Cerebellar cortex (tissue), 1 donor: ENCODE data around the gene SLC32A1.

Source experiments
- DNase-seq: peaks from one replicate; pipeline ENCODE4 v3.0.0-alpha.2; 2015; ENCODE audit warnings: low spot score

The SLC32A1 gene, protein sequence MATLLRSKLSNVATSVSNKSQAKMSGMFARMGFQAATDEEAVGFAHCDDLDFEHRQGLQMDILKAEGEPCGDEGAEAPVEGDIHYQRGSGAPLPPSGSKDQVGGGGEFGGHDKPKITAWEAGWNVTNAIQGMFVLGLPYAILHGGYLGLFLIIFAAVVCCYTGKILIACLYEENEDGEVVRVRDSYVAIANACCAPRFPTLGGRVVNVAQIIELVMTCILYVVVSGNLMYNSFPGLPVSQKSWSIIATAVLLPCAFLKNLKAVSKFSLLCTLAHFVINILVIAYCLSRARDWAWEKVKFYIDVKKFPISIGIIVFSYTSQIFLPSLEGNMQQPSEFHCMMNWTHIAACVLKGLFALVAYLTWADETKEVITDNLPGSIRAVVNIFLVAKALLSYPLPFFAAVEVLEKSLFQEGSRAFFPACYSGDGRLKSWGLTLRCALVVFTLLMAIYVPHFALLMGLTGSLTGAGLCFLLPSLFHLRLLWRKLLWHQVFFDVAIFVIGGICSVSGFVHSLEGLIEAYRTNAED

GRCh38 chr20:38723848-38724625 is at the start of gene SLC32A1:
Gene SLC32A1, plus strand, starts transcription at chr20:38724486. Its CDS starts 239 bp downstream, at chr20:38724725.
- DNase-seq = no peak

DNA sequence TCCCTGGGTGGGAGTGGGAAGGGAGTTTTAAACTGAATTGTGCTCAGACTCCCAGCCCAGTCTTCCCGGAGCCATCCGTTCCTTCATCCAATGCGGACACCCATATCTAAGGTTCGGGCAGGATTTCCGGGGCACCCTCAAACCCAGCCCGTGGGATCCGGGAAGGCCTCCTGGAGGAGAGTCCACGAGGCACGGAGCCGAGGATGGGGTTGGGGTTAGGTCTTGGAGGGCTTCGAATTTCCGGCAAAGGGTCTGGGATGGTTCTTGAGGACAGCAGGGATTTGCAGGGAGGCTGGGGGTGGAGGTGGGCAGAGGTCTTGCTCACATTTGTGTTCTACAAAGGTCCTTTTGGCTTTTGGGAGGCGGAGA is 49.5 kb upstream of the SLC32A1 start:
- no peak for DNase-seq

- DNase-seq = no peak
Measured at GRCh38 chr20:38676576-38676975, 47.7 kb upstream of the SLC32A1 start.

DNA sequence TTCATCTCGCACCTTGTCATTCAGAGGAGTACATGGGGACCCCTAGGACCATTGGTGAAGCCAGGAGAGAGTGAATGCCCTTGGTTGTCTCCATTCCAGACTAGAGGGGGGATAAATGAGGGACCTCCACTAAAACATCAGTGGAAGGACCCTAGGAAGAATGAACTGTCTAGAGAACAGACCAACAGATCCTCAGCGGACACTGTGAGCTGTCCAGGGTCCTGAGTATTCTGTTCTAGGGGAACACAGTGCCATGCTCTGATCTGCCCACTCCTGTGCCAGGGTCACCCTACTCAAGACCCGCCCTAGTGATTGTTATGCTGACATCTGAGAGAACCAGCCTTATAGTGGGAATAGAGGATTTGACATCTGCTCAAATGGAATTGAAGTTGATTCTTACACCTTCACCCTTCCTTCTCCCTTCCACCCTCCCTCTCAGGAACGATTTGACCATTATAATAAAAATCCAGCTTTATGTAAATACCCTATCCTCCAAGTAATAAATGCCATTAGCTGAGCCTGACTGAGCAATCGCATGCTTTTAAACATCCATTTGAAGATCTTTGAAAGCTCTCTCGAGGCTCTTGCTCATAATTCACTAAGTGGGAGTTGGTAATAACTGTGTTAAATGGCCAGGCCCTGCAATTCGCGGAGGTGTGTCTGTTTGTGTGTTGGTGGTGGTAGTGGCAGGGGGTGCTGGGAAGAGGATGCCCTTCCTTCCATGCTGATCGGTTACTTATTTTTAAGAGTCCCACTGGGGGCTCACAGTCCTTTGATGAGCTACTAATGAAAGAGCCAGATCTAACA is 43.6 kb upstream of the SLC32A1 start:
- DNase-seq = no peak

DNA sequence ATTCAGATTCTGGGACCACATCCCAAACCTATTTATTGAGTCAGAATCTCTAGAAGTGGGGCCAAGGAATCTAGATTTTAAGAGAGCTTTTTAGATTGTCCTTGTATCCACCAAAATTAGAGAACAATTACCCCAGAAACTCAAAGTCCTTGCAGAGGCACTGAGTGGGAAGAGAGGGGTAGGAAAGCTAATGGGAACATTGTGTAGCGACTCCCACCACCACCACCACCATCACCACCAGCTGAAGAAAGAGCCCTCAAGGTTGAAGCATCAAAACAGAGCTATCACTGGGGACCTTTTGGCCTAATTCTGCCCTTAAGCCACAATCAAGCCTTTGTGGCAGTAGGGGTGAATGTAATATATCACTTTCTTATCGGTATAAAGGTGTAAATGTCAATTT is 39.0 kb upstream of the SLC32A1 start:
- no peak for DNase-seq

DNA sequence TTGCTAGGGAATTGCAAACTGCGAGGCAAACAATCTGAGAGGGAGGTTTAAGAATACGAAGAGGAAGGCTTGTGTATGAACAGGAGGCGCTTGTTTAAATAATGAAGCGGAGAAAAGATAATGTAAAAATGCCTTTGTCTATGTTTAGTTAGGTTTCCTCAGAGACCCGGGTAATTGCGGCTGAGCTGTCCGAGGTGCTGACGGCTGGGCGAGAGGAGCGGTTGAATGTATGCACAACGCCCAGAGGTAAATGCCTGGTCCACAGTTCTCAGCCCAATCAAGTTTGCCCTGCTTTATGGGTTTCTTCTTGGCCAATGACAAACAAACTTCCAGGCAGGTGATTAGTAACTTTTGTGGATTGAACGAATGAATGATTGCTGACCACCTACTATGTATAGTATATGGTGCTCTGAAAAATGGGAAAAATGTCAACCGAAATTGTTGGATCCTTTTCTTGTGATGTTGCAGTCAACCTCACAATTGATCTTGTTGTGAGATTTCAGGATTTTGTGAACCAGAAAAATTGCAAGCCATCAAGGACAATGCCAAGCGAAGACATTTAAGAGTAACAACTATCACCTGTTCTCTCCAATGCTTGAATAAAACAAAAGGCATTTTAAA is 38.3 kb upstream of the SLC32A1 start:
- DNase-seq = no peak

GRCh38 chr20:38692436-38693411 is 31.6 kb upstream of the SLC32A1 start:
- DNase-seq = no peak

DNA sequence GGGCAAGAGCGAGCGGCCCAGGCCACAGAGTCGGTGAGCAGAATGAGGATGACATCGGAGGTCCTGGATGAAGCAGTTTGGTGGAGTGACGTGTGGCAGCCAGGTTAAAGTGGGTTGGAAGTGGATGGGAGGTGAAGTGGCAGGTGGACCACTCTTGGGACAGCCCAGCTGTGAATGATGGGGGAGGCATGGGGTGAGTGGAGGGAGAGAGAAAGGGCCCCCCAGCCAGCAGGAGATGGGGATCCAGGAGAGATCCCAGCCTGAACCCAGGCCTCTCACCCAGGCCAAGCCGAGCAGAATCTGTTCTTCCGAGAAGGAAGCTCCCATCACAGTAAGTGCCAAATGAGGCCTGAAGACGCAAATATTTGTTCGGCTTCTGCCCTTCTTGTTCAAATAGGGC is 27.0 kb upstream of the SLC32A1 start:
- no peak for DNase-seq

DNA sequence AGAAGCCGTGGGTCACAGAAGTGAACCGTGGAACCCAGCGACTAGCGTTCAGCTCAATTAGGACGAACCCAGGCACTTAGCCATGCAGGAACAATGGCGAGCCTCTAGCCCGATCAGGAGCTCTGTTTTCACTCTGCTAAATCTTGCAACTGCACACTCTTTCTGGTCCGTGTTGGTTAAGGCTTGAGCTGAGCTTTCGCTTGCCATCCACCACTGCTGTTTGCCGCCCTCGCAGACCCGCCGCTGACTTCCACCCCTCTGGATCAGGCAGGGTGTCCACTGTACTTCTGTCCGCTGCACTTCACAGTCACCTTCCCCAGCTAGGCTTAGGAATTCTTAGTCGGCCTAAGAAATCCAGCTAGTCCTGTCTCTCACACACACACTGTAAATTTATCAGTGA is 25.7 kb upstream of the SLC32A1 start:
- DNase-seq = no peak

GRCh38 chr20:38700141-38700540 is 24.1 kb upstream of the SLC32A1 start:
- no peak for DNase-seq

DNA sequence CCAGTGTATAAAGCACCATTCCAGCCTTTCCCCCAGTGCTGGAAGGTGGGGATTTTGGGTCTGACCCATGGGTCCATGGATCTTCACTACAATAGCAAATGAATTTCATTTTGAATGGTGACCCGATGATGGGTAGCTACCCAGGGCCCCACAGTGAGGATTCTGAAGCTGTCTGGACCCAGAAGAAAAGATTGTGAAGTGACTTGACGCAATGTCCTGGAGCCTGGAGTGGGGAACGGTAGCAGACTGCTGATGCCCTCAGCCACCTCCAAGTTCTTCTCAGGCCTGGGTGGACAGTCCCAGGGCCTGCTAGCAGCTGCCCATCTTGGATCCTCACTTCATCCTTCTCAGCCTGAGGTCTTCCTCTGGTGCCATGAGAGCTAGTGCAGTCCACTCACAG is 23.4 kb upstream of the SLC32A1 start:
- DNase-seq = no peak

DNA sequence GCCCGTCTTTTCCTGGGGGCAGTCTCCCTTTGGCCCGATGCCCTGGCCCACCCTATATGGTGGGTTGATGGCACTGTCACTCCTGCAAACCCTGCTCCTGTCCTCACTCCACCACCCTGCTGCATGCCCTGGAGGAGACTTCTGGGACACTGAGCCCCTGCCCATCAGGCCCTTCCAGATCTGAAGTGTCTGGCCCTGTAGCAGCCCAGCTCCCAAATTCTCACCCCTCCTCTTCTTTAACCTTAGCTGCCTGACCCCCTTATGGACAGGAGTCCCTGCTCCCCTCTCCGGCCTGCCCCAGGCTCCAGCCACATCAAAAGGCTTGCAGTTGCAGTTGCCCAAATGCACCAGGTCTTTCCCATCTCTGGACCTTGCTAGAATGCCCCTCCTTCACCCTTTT is 20.8 kb upstream of the SLC32A1 start:
- DNase-seq = no peak

- no peak for DNase-seq
Measured at GRCh38 chr20:38704136-38704535, 20.1 kb upstream of the SLC32A1 start.

DNA sequence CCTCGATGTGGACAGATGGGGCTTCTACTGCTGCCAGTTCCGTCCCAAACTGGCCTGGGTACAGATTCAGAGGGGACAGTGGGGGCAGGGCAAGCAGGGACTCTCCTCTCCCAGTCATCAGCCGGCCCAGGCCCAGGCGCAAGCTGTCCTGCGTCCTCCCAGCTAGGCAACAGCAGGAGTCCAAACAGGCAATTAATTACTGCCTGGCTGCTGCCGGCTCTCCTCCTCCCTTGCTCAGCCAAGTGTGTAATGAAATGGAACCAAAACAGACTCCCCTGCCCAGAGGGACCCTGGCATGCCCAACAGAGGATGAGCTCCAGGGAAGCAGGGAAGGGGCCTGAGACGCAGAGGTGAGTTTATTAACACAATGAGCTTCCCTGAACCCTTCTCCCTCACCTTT is 17.8 kb upstream of the SLC32A1 start:
- DNase-seq = no peak

GRCh38 chr20:38714308-38714707 is 10.0 kb upstream of the SLC32A1 start:
- no peak for DNase-seq

GRCh38 chr20:38715646-38716045 is 8.6 kb upstream of the SLC32A1 start:
- DNase-seq = no peak

GRCh38 chr20:38722683-38723016 is 1.6 kb upstream of the SLC32A1 start:
- no peak for DNase-seq

GRCh38 chr20:38723017-38723847 is 1.1 kb upstream of the SLC32A1 start:
- DNase-seq = no peak

DNA sequence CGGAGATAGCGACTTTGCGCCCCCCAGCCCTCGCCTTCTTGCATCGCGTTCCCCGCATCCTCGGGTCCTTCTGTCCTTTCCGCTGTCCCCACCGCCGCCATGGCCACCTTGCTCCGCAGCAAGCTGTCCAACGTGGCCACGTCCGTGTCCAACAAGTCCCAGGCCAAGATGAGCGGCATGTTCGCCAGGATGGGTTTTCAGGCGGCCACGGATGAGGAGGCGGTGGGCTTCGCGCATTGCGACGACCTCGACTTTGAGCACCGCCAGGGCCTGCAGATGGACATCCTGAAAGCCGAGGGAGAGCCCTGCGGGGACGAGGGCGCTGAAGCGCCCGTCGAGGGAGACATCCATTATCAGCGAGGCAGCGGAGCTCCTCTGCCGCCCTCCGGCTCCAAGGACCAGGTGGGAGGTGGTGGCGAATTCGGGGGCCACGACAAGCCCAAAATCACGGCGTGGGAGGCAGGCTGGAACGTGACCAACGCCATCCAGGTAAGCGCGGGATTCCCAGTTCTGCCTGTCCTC is 401 bp downstream of the SLC32A1 start:
- DNase-seq = no peak
